ENCODE results near the gene ADGRG6.
"Not testable (repeated sequence)": the region's sequence is repeated elsewhere in the genome, so short reads cannot be mapped to it uniquely, and the experiment has no call there.

ADGRG6 gene

DNA sequence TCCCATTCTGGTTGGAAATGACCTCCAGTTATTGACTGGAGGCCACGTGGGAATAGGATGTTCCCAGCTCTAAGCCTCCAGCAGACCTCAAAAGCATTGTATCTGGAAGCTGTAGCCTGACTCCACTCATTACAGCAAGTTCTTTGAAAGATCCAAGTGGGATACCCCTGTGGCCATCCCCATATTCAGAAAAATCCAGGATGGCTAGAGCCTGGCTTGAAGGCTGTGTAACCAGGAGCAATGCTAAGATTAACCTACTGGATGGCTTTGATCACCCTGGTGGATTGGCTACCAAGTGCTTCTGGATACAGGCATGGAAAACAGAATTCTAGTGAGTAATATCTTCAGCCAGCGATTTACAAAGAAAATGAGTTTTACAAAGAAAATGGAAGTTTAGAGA is 151.2 kb downstream of the ADGRG6 start:
- no peak for DNase-seq

DNA sequence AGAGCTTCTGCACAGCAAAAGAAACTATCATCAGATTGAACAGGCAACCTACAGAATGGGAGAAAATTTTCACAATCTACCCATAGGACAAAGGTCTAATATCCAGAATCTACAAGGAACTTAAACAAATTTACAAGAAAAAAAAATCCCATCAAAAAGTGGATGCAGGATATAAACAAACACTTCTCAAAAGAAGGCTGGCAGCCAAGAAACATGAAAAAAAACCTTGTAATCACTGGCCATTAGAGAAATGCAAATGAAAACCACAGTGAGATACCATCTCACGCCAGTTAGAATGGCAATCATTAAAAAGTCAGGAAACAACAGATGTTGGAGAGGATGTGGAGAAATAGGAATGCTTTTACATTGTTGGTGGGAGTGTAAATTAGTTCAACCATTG is 152.4 kb downstream of the ADGRG6 start:
- DNase-seq, result not testable (repeated sequence)

DNA sequence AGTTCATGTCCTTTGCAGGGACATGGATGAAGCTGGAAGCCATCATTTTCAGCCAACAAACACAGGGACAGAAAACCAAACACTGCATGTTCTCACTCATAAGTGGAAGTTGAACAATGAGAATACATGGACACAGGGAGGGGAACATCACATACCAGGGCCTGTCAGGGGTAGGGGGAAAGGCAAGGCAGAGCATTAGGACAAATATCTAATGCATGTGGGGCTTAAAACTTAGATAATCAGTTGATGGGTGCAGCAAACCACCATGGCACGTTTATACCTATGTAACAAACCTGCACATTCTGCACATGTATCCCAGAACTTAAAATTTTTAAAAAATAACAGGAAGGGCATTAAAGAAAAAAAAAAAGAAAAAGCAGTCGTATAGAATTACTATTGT is 153.0 kb downstream of the ADGRG6 start:
- DNase-seq, result not testable (repeated sequence)

DNA sequence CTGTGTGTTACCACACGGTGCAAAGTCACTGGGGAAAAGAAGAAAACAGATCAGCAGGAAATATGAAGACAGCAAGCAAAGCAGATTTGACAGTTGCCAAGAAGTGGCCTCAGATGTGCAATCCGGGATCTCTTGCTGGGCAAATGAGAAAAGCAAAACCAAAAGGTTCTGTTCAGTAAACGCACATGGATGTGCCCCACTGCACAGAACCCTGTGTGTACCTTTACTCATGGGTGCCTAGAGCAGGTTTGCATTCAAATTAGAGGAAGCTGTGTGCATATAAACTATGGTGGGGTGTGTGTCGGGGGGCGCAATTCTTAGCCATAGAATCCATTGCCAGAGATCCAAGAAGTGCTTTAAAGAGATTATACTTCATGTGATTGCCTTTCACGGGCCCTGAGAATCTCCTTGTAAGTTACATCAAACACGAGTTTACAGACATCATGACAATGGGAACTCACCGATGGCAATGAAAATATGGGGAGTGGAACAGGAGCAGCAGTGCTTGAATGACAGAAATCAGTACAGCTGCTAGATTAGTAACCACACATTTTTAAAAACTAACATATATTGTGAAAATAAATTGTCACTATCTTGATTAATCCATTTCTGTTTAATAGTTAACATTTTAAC is 154.3 kb downstream of the ADGRG6 start:
- DNase-seq, result no peak

DNA sequence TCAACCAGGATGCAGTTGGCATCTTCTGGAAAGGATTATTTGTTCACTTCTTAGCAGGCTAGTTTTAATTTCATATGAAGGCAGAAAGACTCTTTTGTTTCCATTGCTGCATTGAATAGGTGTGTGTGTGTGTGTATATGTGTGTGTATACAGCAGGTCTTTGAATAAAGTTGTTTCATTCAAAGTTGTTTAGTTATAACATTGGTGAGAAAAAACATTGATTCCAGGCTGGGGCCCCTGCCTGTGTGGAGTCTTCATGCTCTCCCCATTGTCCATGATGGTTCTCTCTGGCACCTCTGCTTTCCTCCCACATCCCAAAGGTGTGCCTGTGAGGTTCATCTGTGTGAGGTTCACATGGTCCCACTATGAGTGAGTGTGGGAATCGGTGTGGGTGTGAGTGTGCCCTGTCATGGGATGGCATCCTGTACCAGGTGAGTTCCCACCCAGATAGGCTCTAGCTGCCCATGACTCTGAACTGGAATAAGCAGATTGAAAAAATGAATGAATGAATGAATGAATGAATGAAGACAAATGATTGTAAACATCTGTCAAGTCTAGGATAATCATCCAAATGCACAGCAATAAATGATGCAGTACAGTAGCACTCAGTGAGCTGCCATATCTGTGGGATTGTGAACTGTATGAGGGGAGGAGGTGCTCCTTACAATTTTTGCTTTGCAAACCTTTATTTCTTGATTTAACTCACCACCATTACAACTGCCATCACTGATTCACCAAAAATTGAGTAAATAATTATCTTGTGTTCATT is 156.0 kb downstream of the ADGRG6 start:
- DNase-seq, result no peak

DNA sequence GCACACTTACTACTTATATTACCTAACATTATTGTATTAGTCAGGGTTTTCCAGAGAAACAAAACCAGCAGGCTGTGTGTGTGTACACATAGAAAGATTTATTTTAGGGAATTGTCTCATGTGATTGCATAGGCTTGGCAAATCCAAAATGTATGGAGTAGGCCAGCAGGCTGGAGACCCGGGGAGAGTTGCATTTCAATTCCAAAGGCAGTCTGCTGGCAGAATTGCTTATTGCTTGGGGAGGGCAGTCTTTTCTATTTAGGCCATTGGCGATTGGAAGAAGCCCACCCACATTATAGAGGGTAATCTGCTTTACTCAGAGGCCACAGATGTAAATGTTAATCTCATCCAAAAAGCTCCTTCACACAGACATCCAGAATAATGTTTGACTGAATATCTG is 157.0 kb downstream of the ADGRG6 start:
- no peak for DNase-seq

DNA sequence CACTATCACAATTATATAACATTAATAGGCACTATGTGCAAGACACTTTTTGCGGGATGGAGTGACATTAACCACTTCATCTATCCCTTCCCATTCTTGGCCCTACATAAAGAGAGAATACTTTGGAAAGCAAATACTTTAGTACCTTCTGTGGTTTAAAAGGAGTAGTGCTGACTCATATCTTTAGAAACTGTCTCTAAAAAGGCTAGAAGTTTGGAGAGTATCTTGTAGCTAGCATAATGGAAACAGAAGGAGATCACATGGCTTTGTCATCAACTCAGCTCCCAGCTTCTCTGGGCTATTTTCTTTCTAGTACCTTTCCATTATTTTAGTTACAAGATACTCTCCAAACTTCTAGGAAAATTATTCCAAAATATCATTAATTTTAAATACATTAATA is 157.5 kb downstream of the ADGRG6 start:
- DNase-seq, result no peak

DNA sequence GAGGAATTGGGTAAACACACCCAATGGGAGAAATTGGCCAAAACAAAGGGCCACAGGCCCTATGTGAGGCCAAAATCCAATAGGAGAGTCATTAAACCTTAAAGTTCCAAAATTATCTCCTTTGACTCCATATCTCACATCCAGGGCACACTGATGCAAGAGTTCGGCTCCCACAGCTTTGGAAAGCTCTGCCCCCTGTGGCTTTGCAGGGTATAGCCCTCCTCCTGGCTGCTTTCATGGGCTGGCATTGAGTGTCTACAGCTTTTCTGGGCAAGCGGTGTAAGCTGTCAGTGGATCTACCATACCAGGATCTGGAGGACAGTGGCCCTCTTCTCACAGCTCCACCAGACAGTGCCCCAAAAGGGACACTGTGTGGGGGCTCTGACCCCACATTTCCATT is 160.5 kb downstream of the ADGRG6 start:
- DNase-seq, result no peak

DNA sequence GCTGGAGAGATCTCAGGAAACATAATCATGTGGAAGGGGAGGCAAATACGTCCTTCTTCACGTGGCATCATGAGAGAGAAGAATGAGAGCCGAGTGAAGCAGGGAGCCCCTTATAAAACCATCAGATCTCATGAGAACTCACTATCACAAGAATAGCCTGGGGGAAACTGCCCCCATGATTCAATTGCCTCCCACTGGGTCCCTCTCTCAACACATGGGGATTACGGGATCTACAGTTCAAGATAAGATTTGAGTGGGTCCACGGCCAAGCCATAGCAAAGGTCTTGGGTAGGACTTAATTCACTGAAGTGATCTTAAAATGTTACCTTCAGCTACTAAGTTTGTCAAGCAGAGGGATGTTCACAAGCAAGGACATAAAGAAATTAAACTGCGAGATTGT is 162.2 kb downstream of the ADGRG6 start:
- no peak for DNase-seq

DNA sequence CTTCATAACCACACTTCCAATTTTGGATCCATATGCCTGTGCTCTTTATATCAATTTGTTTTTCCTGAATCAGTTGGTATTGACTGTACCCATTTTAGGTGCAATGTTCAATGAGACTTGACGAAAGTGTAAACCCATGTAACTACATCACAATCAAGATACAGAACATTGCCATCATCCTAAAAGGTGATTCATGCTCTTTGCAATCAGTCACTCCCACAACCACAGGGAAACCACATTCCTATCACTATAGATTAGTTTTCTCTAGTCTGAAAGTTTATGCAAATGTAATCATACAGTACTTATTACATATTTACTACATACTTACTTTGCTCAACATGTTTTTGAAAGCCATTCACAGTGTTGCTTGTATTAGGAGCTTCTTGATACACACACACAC is 167.4 kb downstream of the ADGRG6 start:
- no peak for DNase-seq

DNA sequence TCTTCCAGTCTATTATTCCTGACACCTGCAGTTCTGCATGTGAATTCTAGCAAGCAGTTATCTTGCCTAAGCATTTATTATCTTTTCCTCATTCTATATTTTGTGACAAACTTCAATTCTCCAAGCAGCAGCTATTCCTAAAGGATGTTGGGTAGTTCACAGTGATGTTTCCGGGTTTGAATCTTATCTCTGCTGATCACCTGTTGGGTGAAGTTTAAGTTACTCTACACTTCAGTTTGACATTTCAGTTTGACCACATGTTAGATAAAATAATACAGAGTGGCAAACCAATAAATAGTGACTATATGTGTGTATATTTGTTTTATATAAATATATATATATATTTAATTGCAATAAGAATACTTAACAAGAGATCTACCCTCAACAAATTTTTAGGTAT is 168.6 kb downstream of the ADGRG6 start:
- DNase-seq, result no peak

DNA sequence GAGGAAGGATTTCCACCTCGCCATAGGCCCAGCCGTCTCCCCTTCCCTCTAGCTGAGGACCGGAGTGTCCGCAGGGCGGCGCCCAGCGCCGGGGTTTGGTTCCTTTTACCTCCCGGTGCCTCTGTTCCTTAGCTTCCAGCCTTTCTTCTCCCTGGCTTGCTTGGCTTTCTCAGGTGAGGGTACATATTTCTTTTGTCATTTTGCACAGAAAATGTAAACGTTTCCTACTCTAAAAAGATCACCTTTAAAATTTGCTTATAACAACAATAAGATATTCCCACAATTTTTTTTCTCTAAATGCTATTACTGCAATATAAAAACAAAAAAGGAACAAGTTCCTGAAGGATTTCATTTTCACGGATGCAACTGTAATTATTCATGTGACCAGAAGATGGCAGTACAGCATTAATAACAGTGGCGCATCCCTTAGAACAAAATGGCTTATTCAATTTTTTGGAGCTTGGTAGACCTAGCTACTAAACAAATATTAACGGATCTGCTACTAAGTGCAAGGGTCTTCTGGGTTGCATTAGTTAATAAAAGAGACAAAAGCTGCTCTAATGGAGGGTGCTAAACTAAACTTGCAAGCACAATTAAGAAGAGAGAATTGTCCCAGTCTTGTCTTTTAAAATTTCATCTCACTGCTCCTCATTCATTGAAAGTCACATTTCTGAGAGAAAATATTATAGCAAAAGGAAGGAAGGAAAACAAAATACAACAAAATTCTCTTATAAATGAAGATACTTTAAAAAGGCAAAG is 172.9 kb downstream of the ADGRG6 start:
- DNase-seq, result no peak

DNA sequence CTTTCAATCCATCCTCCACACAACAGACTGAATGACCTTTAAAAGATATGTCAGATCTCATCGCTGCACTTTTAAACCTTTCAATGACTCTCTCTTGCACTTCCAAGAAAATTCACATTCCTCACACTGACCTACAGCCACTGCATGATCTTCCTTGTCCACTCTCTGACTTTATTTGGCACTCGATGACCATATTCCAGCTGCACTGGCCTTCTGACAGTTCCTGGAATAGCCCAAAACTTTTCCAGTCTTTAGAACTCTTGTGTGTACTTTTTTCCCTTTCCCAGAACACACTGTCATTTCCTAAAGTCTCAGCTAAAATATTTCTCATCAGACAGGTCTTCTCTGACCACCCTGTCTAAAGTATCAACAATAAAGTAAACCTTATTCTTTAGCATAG is 174.6 kb downstream of the ADGRG6 start:
- DNase-seq, result no peak

DNA sequence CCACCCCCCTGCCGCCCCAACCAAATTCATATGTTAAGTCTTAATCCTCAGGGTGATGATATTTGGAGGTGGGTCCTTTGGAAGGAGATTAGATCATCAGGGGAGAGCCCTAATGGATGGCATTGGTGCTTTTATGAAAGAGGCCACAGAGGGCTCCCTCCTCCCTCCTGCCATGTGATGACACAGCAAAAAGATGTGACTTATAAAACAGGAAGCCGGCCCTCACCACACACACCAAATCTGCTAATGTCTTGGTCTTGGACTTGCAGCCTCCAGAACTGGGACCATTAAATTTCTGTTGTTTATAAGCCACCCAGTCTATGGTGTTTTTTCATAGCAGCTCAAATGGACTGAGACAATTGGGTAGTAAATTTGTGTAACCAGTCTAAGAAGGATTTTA is 176.3 kb downstream of the ADGRG6 start:
- DNase-seq, result no peak

DNA sequence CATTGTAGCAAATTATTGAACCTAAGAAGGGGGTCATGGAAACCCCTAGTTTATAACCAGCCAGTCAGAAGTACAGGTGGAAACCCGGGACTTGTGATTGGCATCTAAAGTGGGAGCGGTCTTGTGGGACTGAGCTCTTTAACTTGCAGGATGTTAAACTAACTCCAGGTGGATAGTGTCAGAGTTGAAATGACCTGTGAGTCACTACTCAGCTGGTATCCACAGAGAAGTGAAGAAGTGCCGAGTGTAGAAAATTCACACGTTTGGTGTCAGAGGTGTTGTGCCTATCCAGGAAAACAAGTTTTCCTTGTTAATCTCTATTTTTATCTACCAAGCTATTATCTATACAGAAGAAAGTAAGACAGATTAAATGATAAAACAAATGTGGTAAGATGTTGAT is 179.7 kb downstream of the ADGRG6 start:
- DNase-seq, result no peak

DNA sequence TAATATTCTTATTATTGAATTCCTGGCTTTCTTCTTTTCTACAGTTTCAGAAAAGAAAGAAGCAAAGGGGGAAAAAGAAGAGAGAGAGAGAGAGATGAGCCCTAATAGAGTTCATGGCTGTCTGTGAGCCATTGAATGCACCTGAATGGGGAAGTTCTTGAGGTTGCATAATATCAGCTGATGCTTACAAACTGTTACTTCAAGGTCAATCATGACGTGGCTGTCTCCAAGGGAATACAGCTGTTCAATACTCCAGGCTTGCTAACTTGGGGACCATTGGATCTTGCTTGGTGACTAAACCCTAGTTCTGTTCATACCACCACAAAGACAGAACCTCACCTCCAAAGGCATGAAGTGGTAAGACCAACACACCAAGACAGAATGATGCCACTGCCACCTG is 180.4 kb downstream of the ADGRG6 start:
- no peak for DNase-seq

DNA sequence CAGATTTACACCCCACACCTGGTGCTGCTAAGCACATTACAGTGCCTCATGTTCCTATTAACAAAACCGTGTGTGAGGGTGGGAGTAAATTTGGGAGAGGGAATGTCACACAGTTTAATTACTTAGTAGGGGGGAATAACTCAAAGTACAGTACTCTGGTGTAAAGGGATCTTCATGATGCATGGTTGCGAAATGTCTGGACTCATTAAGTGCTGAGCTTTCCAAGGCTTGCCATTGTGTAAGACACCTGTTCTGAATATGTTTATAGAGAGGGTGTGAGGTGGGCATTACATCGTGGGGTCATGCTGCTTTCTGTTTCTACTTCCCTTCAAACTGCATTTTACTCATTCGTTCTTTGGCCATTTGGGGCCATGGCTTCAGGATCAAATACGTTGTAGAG is 181.2 kb downstream of the ADGRG6 start:
- no peak for DNase-seq

DNA sequence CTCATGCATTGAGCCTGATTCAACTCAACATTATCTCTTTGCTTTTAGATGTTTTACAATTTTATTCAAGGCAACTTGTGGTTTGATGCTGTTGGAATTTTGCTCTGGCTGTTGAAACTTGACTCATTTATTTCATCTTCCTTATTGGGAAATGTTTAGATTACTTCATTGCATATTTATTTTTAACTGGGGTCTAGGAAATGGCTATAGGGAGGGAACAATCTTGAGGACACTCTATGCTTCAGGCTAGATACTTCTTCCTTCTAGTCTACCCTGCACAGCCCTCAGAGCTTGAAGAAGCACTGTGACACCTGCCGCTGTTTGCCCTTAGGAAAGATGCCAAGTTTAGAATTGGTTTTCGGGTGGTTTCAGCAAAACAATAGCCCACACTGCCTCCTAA is 183.4 kb downstream of the ADGRG6 start:
- DNase-seq, result no peak

DNA sequence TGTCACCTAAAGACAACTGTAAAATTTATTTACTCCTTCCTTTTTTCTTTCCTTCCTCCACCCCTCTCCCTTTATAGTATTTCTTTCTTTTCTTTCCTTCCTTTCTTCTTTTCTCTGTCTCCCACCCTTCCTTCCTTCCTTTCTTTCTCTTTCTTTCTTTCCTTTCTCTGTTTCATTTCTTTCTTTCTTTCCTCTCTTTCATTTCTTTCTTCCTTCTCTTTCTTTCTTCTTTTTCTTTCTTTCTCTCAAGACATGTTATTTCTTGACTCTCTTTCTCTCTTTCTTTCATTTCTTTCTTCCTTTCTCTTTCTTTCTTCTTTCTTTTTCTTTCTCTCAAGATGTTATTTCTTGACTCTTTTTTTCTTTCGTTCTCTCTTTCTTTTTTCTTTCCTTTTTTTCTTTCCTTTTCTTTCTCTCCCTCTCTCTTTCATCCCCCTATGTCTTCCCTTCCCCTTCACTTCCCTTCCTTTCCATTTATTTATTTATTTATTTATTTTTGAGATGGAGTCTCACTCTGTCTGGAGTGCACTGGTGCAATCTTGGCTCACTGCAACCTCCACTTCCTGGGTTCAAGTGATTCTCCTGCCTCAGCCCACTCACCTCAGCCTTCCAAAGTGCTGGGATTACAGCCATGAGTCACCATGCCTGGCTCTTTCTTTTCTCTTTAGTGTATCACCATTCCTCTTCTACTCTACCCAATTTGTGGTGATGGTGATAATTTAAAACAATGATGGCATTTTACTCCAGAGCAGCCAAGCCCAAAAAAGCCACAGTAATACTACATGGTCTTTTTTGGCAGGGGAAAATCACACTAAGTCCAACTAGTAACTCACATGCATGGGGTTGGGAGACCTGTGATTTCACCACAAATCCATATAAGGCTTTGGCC is 188.2 kb downstream of the ADGRG6 start:
- DNase-seq, result no peak

Data from activated naive CD4-positive, alpha-beta T cell (primary cell).